H1 (cell line): ENCODE results near the gene JAG1. TPM values are rescaled to one million over a fixed set of nuclear protein-coding genes. Genes with fewer than 3 reads are reported as not detected.

ENCODE experiments used
- CTCF ChIA-PET: fragments of 300-600 bp; sonication (Branson Sonifier 250); formaldehyde crosslinking; loops from one replicate; lab custom pipeline; 2021; ENCODE audit not compliant: partially characterized antibody; lab: Charles Lee
- POLR2A ChIA-PET: fragments of 300-600 bp; sonication (Branson Sonifier 250); formaldehyde crosslinking; loops from one replicate; lab custom pipeline; 2021; ENCODE audit warnings: inconsistent platforms; ENCODE audit not compliant: partially characterized antibody; lab: Charles Lee
- DNase-seq, 2 experiments: peaks; one replicate each; pipeline versions ENCODE4 v3.0.0 to v3.0.0-alpha.2; 2010 to 2022; ENCODE audit warnings: low spot score in 2 of 2, low read depth in 1 of 2, mixed read lengths in 1 of 2
- FAIRE-seq: peaks from 2 replicates; lab custom pipeline; 2011; peaks lifted over from hg19 to GRCh38; lab: Jason Lieb, UNC
- H2AFZ ChIP-seq: 2 replicates; pipeline ENCODE4 v1.8.1; 2012; ENCODE audit warnings: low read length, inconsistent platforms
- H2AK5ac ChIP-seq: 2 replicates; pipeline ENCODE4 v1.6.1; 2013; ENCODE audit warnings: low read depth, low read length
- H2BK120ac ChIP-seq: replicated peaks from 2 replicates; pipeline ENCODE3; 2013; ENCODE audit warnings: low read depth, low read length, inconsistent platforms
- H2BK12ac ChIP-seq: 2 replicates; pipeline ENCODE4 v1.6.1; 2013; ENCODE audit warnings: low read depth, low read length
- H2BK15ac ChIP-seq: 2 replicates; pipeline ENCODE4 v1.6.1; 2013; ENCODE audit warnings: low read length
- H2BK20ac ChIP-seq: 2 replicates; pipeline ENCODE4 v1.6.1; 2013; ENCODE audit warnings: low read length
- H2BK5ac ChIP-seq: 2 replicates; pipeline ENCODE4 v1.6.1; 2013; ENCODE audit warnings: low read depth, low read length
- H3K14ac ChIP-seq: 2 replicates; pipeline ENCODE4 v1.6.1; 2013; ENCODE audit warnings: inconsistent platforms; ENCODE audit not compliant: insufficient read length
- H3K18ac ChIP-seq: 2 replicates; pipeline ENCODE4 v1.6.1; 2013; ENCODE audit warnings: low read length; ENCODE audit errors: extremely low read depth
- H3K23ac ChIP-seq: 2 replicates; pipeline ENCODE4 v1.6.1; 2013; ENCODE audit warnings: inconsistent platforms; ENCODE audit not compliant: insufficient read length
- H3K23me2 ChIP-seq: 2 replicates; pipeline ENCODE4 v1.6.1; 2013; ENCODE audit warnings: low read depth, low read length
- H3K27ac ChIP-seq: 2 replicates; pipeline ENCODE4 v1.6.1; 2011; ENCODE audit warnings: low read depth, low read length, inconsistent platforms
- H3K27me3 ChIP-seq, 4 experiments: replicated peaks in 1 of 4; 1 replicate in 1 of 4; 2 replicates in 3 of 4; pipeline versions ENCODE4 v1.6.1 to v1.8.1; 2011 to 2013; ENCODE audit warnings: low read length in 3 of 4, mild to moderate bottlenecking in 3 of 4, inconsistent platforms in 2 of 4, mixed read lengths in 2 of 4, moderate library complexity in 1 of 4; ENCODE audit not compliant: control insufficient read depth in 3 of 4, insufficient read depth in 3 of 4; ENCODE audit errors: extremely low read depth in 1 of 4
- H3K36me3 ChIP-seq, 4 experiments: 2 replicates each; pipeline versions ENCODE4 v1.6.1 to v1.8.1; 2011 to 2013; ENCODE audit warnings: mild to moderate bottlenecking in 4 of 4, low read length in 3 of 4, moderate library complexity in 2 of 4, control low read depth in 1 of 4, inconsistent platforms in 1 of 4; ENCODE audit not compliant: insufficient read depth in 4 of 4, control insufficient read depth in 2 of 4
- H3K4ac ChIP-seq: replicated peaks from 2 replicates; pipeline ENCODE3; 2013; ENCODE audit warnings: low read length, low read depth, mixed read lengths, inconsistent platforms; ENCODE audit not compliant: insufficient read length
- H3K4me1 ChIP-seq, 4 experiments: replicated peaks in 1 of 4; 1 replicate in 1 of 4; 2 replicates in 3 of 4; pipeline versions ENCODE4 v1.6.1 to v1.8.1; 2011 to 2013; ENCODE audit warnings: low read length in 3 of 4, inconsistent platforms in 2 of 4, mixed read lengths in 1 of 4; ENCODE audit not compliant: insufficient read depth in 4 of 4, control insufficient read depth in 3 of 4
- H3K4me2 ChIP-seq, 2 experiments: 2 replicates each; pipeline versions ENCODE4 v1.6.1 to v1.8.1; 2011 to 2013; ENCODE audit warnings: low read depth in 2 of 2, low read length in 2 of 2, control low read depth in 1 of 2, inconsistent platforms in 1 of 2, mild to moderate bottlenecking in 1 of 2; ENCODE audit not compliant: insufficient read depth in 1 of 2
- H3K4me3 ChIP-seq, 4 experiments: fragments of 200-600, 300-600 bp in 1 of 4; sonication (generic), shearing (Covaris generic), sonication (Bioruptor Twin) in 1 of 4; 2 replicates each; pipeline versions ENCODE4 v1.5.1 to v1.8.1; 2011 to 2016; ENCODE audit warnings: low read length in 4 of 4, low read depth in 3 of 4, control low read depth in 2 of 4, inconsistent platforms in 2 of 4, mild to moderate bottlenecking in 2 of 4, mixed read lengths in 1 of 4, moderate library complexity in 1 of 4; ENCODE audit not compliant: insufficient read depth in 2 of 4; ENCODE audit errors: extremely low read depth in 1 of 4
- H3K56ac ChIP-seq: replicated peaks from 2 replicates; pipeline ENCODE3; 2013; ENCODE audit warnings: low read depth, mild to moderate bottlenecking, mixed read lengths, low read length, inconsistent platforms; ENCODE audit not compliant: insufficient read length
- H3K79me1 ChIP-seq: 2 replicates; pipeline ENCODE4 v1.6.1; 2013; ENCODE audit warnings: low read depth, low read length, control low read depth
- H3K79me2 ChIP-seq, 2 experiments: 2 replicates each; pipeline versions ENCODE4 v1.6.1 to v1.8.1; 2012 to 2013; ENCODE audit warnings: low read length in 2 of 2, mild to moderate bottlenecking in 2 of 2, inconsistent platforms in 1 of 2; ENCODE audit not compliant: insufficient read depth in 2 of 2, control insufficient read depth in 1 of 2
- H3K9ac ChIP-seq, 4 experiments: replicated peaks in 1 of 4; 1 replicate in 1 of 4; 2 replicates in 3 of 4; pipeline versions ENCODE4 v1.6.1 to v1.8.1; 2011 to 2013; ENCODE audit warnings: low read depth in 3 of 4, low read length in 3 of 4, control low read depth in 2 of 4, mild to moderate bottlenecking in 2 of 4, moderate library complexity in 2 of 4, inconsistent platforms in 1 of 4; ENCODE audit errors: extremely low read depth in 1 of 4
- H3K9me3 ChIP-seq, 2 experiments: 2 replicates each; pipeline versions ENCODE4 v1.6.1 to v1.8.1; 2012 to 2013; ENCODE audit warnings: mild to moderate bottlenecking in 2 of 2, moderate library complexity in 2 of 2, control low read depth in 1 of 2, inconsistent platforms in 1 of 2, low read depth in 1 of 2, low read length in 1 of 2, mixed read lengths in 1 of 2; ENCODE audit not compliant: insufficient read depth in 2 of 2
- H4K20me1 ChIP-seq, 2 experiments: replicated peaks in 1 of 2; 2 replicates each; pipeline versions ENCODE3 to v1.8.1; 2011 to 2013; ENCODE audit warnings: inconsistent platforms in 2 of 2, low read length in 2 of 2, mild to moderate bottlenecking in 1 of 2; ENCODE audit not compliant: insufficient read depth in 2 of 2, control insufficient read depth in 1 of 2
- H4K5ac ChIP-seq: 2 replicates; pipeline ENCODE4 v1.6.1; 2013; ENCODE audit warnings: low read length, low read depth, mixed read lengths, inconsistent platforms; ENCODE audit not compliant: insufficient read length
- H4K8ac ChIP-seq: 2 replicates; pipeline ENCODE4 v1.8.0; 2013; ENCODE audit warnings: mild to moderate bottlenecking, moderate library complexity, low read length, inconsistent platforms; ENCODE audit not compliant: insufficient read depth; ENCODE audit errors: extremely low read depth
- H4K91ac ChIP-seq: replicated peaks from 2 replicates; pipeline ENCODE3; 2013; ENCODE audit warnings: low read length, mixed read lengths, inconsistent platforms; ENCODE audit not compliant: insufficient read length
- ATF3 ChIP-seq: IDR thresholded peaks from 2 replicates; pipeline ENCODE4 v1.6.1; 2011; ENCODE audit warnings: low read depth, mild to moderate bottlenecking, low read length; ENCODE audit not compliant: insufficient read depth
- FOSL1 ChIP-seq: IDR thresholded peaks from 2 replicates; pipeline ENCODE4 v1.6.1; 2011; ENCODE audit warnings: mild to moderate bottlenecking, low read depth, low read length, moderate library complexity; ENCODE audit not compliant: insufficient read depth
- HDAC2 ChIP-seq, 2 experiments: fragments of 300-600 bp in 1 of 2; sonication (generic) in 1 of 2; IDR thresholded peaks; 2 replicates each; pipeline ENCODE4 v1.6.1; 2011 to 2012; ENCODE audit warnings: low read depth in 2 of 2, low read length in 2 of 2, mild to moderate bottlenecking in 2 of 2, moderate library complexity in 2 of 2, borderline replicate concordance in 1 of 2, inconsistent platforms in 1 of 2
- WGBS, 2 experiments: shearing (Covaris generic) in 1 of 2; methylation state at CpG; one replicate each; pipeline versions ENCODE4 v1.1.6 to v1.1.7; 2013 to 2015; ENCODE audit warnings: low lambda C conversion rate in 2 of 2, mixed read lengths in 2 of 2, inconsistent platforms in 1 of 2, low coverage in 1 of 2, missing lambda C conversion rate in 1 of 2; ENCODE audit not compliant: insufficient replicate concordance in 2 of 2, insufficient coverage in 1 of 2, insufficient read length in 1 of 2; ENCODE audit errors: extremely low coverage in 1 of 2, missing lambda C conversion rate in 1 of 2; 5-methylcytosine and 5-hydroxymethylcytosine counted together
- polyA plus RNA-seq, 7 experiments: library from polyadenylated mRNA; depleted of rRNA in 3 of 7; stranded (reverse) in 5 of 7; unstranded in 2 of 7; fragments of >200 nt in 5 of 7; fragments of 200-250 nt in 2 of 7; gene quantifications; 1 replicate in 5 of 7; 2 replicates in 1 of 7; 4 replicates in 1 of 7; pipeline versions ENCODE4 v1.2.1 to v1.2.3, GENCODE V29; 2011 to 2013; ENCODE audit warnings: missing spikeins in 2 of 7, mixed read lengths in 2 of 7
- total RNA-seq: library from RNA; stranded (reverse); fragmentation: NEBNext Ultra II Directional; extraction: Animal tissue kit (Norgen Biotek cat#: 25700); gene quantifications from 2 replicates; pipeline ENCODE4 v1.2.1, GENCODE V29; 2021

The JAG1 gene
- total and polyA plus RNA-seq, 2 of the 8 experiments (the other 6 are each of a cell fraction or from before 2014, with no cell fraction given): 13.5 to 27.3 TPM

DNA sequence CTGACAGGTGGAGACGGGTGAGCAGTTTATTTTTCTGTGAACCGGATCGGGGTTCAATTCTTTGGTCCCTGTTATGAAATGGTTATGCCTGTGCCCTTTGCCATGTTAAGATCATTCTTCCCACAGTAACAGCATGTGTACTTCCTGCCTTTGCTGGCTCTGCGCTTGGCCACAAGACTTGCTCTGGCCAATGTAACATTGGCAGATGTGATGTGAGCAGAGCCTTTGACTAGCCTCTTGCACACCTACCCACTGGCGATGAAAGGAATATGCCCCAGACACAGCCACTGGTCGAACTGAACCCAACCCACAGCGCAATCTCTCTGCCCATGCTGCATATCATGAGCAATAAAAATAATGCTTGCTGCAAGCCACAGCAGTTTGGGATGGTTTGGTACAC is 31.9 kb downstream of the JAG1 start:
- no peak overlapping the region for H3K56ac ChIP-seq
- H3K4me1 ChIP-seq: peaks cover 4 to 15% (median 5%) of the 10 kb centered on the region in 4 experiments
- H2BK20ac ChIP-seq: no peak overlapping the region
- H3K23me2 ChIP-seq: no peaks in the 10 kb centered on the region; the same call in 1 of the 2 replicates
- no peak for DNase-seq
- H4K91ac ChIP-seq: no peak overlapping the region
- H4K20me1 ChIP-seq: peaks cover 1 to 9% of the 10 kb centered on the region in 2 experiments
- no peak overlapping the region for H3K27ac ChIP-seq
- H2BK12ac ChIP-seq: no peak overlapping the region
- CTCF ChIA-PET: interaction anchor here (1.1 to 8.4 kb wide), 3 partner anchors 8 to 246 kb away, joined by 3 to 55 read pairs (median 3); no protein-coding TSS in a partner anchor
- no peak overlapping the region for H3K18ac ChIP-seq
- H2BK5ac ChIP-seq: no peak overlapping the region; the same call in 1 of the 2 replicates
- H3K4ac ChIP-seq: no peak overlapping the region
- no peak overlapping the region for H2AK5ac ChIP-seq
- no peak overlapping the region; the same call in 1 of the 2 replicates for H4K8ac ChIP-seq
- no peak overlapping the region for H3K23ac ChIP-seq
- no peaks in the 10 kb centered on the region for H3K79me2 ChIP-seq
- no peak overlapping the region for H2BK15ac ChIP-seq
- no peak for FAIRE-seq
- H3K36me3 ChIP-seq: peaks cover 36 to 87% (median 75%) of the 10 kb centered on the region in 4 experiments
- POLR2A ChIA-PET: no interaction called here
- no peak overlapping the region for H3K9ac ChIP-seq
- H3K27me3 ChIP-seq: no peaks in the 10 kb centered on the region; a peak in 1 of 7 replicates
- no peaks in the 10 kb centered on the region for H3K9me3 ChIP-seq
- 92% methylated on average over 7 of the region's 7 CpGs; no CpG with 5 or more reads in 1 of the 2 experiments for WGBS, 2 experiments
- H3K4me3 ChIP-seq: no peak overlapping the region
- no peak overlapping the region for H2BK120ac ChIP-seq
- H3K14ac ChIP-seq: no peak overlapping the region
- H4K5ac ChIP-seq: no peak overlapping the region
- H3K4me2 ChIP-seq: no peak overlapping the region
- H3K79me1 ChIP-seq: no peaks in the 10 kb centered on the region; the same call in 1 of the 2 replicates
- H2AFZ ChIP-seq: no peak overlapping the region
- no peak for TF ChIP-seq FOSL1
- no peak for TF ChIP-seq HDAC2 (IDR thresholded peaks at IDR 0.05; ENCODE audit: borderline replicate concordance in 1 of 2, low read depth in 2 of 2, low read length in 2 of 2)
- TF ChIP-seq ATF3: no peak
